CD4-positive, alpha-beta T cell treated with Interleukin-17A for 1 hour (primary cell): ENCODE measurements around the gene GCAT.

Experiments
- DNase-seq: peaks from one replicate; pipeline ENCODE4 v3.0.0-alpha.2; 2020

The GCAT gene

GRCh38 chr22:37807410-37808293 lies at the start of gene GCAT:
GCAT (plus strand) TSS chr22:37807934; CDS start chr22:37807968, 34 bp downstream.
- peak; percentile 92 for DNase-seq

- DNase-seq = no peak
Observed at GRCh38 chr22:37758694-37759093, 49.0 kb upstream of the GCAT start.

DNA sequence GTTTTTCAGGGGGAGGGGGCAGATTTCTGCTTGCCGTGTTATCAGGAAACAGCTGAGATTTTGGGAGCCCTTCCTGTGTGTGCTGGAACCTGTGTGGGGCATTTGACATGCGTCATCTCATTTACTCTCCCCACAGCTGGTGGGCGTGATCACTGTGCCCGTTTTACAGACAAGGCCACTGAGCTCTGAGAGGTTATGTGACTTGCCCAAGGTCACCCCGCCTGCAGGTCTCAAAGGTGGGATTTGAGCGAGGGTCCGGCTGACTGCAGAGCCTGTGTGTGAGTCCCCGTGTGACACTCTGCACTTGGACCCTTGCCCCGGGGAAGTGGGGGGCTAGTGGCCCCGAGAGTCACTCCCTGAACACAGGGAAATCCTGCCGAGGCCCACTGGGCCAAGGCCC lies 48.5 kb upstream of the GCAT start:
- no peak for DNase-seq

- DNase-seq = no peak
Observed at GRCh38 chr22:37760152-37760551, 47.6 kb upstream of the GCAT start.

GRCh38 chr22:37762389-37762836 lies 45.3 kb upstream of the GCAT start:
- no peak for DNase-seq

- DNase-seq = no peak
Observed at GRCh38 chr22:37763012-37763411, 44.7 kb upstream of the GCAT start.

DNA sequence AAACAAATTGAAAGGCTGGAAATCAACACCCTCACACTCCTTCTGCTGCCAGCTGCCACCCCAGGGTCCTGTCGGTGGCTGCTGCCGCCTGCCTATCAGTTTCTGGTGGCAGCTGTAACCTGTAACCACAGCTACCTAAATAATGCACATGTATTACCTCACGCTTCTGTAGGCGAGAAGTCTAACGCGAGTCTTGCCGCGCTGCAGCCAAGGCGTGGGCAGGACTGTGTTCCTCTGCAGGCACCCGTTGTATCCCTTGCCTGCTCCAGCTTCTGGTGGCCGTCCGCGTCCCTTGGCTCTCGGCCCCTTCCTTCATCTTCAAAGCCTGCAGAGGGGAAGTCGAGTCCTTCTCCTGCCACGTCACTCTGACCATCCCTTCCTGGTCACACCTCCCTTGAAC lies 44.1 kb upstream of the GCAT start:
- DNase-seq = no peak

- no peak for DNase-seq
Observed at GRCh38 chr22:37764622-37765021, 43.1 kb upstream of the GCAT start.

DNA sequence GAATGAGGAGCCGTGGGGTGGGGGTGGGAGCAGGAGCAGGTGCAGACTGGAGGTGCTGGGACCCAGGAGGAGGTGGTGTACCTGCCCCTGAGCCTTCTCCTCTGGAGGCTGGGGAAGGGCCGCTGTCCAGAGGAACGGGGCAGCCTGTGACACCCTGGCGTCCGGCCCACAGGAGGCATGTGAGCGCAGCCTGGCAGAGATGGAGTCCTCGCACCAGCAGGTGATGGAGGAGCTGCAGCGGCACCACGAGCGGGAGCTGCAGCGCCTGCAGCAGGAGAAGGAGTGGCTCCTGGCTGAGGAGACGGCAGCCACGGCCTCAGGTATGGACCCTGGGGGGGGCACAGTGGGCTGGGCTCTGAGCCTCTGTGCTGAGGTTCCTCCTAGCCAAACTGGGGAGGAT lies 42.2 kb upstream of the GCAT start:
- DNase-seq = no peak

DNA sequence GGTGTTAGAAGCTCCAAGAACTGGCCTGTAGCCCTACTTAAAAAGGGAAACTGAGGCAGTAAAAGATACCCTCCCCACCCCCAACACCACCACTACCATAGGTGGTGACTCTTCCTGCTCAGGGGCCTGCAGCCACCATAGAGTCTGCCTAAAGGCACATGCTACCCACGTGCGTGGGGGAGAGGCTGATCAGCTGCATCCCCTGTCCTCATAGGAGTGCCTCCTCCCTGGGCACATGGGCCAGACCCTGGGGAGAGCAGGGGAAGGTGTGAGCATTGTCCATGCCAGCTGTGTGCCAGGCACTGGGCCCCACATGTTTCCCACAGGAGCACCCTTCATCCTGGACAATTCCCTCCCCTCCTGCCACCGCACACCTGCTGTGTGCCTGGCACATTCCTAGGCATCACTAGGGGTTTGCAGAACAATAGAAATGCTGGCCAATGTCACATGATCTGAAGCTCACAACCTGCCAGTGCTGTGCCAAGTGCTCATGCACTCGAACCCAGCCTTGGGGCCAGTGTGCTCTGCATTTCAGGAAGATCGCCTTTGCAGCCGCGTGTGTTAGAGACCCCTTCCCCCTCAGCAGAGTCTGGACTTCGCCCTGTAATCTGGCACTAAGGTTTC lies 41.7 kb upstream of the GCAT start:
- DNase-seq = no peak

DNA sequence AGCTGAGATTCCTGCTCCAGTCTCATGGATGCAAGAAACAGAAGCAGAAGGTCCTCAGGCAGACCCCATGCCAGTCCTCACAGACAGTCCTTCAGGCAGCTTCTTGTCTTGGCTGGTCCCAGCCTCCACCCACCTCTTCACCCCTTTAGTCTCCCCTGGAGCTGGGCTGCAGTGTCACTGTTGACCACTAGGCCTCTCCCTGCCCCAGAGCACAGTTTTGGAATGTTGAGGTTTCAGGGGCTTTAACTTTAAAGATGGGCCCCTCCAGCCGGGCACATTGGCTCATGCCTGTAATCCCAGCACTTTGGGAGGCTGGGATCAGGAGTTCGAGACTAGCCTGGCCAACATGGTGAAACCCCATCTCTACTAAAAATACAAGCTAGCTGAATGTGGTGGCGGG lies 39.5 kb upstream of the GCAT start:
- no peak for DNase-seq

- DNase-seq = no peak
Observed at GRCh38 chr22:37769056-37769455, 38.7 kb upstream of the GCAT start.

- no peak for DNase-seq
Observed at GRCh38 chr22:37771081-37771480, 36.7 kb upstream of the GCAT start.

DNA sequence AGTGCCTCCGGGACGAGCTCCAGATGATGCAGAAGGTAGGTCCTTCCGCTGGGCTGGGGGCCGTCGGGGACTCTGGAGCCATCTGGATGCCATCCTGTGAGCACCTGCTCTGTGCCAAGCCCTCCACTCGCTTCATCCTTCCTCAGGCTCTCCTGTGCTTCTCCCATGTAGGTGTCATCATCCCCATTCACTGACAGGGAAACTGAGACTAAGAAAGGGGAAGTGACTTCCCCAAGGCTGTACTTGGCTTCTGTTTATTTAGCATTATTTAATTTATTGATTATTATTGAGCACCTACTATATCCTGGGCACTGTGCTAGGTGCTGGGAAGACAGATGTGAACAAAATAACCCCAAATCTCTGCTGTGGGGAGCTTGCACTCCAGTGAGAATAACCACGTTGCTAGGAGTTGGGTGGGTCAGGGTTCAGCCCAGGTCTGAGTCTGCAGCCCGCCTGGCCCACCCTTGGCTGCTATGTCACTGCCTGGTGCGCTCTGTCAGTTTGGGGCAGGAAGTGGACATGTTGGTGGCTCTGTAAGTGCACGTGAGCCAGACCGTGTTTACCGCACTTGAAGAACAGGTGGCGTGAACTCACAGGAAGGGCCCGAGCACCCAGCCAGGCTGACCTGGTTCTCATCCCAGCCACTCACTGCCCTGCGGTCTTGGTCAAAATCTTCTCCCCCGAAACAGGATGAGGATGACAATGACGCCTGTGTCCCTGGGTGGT lies 35.9 kb upstream of the GCAT start:
- DNase-seq = no peak

- no peak for DNase-seq
Observed at GRCh38 chr22:37774728-37775127, 33.0 kb upstream of the GCAT start.

DNA sequence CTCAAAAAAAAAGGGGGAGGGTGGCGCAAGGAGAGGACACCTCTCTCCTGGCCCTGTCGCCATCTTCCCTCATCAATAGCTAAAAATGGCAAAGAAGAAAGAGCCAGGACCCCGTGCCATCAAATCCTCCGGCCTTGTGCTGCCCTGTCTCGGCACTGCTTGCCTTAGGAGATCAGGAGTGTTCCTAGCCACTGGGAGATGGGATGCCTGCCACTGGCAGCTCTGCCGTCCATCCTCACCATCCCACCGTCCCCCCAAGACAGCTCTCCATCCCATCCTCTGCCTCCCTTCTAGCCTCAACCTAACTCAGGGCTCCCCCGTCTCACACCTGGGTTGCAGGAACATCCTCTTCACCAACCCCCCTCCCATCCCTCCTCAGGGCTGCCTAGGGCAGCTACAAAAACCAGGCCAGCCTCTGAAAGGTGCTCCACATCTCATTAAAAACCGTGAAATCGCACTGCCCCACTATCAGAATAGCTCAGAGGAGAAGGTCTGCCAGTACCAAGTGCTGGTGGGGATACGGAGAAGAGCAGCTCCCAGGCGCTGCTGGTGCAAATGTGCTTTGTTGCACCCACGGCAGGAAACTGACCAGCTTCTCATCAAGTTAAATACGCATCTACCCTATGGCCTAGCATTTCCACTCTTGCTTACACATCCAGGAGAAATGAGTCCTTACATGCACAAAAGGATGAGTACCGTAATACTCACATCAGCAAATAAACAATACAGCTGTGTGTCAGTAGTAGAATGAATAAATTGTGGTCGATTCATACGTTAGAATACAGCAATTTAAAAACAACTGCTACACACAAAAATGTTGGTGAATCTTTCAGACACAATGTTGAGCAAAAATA lies 31.7 kb upstream of the GCAT start:
- DNase-seq = no peak

DNA sequence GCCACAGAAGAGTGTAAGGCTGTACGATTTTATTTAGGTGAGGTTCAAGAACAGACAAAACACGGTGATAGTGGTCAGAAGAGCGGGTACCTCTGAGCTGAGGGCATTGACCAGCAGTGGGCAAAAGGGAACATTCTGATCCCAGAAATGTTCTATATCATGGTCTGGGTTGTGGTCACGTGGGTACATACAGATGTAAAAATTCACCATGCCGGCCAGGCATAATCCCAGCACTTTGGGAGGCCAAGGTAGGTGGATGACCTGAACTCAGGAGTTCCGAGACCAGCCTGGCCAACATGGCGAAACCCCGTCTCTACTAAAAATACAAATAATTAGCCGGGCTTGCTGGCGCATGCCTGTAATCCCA lies 31.1 kb upstream of the GCAT start:
- DNase-seq = no peak

DNA sequence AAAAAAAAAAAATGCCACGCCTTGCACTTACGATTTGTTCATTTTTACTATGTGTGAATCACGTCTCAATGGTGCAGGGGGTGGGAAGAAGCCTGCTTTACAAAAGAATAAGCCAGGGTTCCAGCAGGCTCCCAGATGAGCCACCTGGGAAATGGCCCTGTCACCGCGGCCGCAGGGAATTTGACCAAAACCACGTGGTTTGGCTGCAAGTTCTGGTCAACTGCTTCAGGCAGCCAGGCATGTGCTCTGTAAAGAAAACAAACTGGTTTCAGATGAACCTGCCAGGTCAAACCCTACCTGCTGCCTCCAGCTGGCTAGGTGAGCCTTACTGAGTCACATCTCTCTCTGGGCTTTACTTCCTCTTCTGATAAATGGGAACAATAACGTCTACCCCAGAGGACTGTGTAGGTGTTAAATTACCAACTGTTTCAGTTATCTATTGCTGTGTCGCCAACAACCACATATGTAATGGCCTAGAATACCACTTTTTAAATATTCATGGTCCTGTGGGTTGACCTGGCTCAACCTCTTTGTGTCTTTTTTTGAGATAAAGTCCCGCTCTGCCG lies 30.5 kb upstream of the GCAT start:
- DNase-seq = no peak

DNA sequence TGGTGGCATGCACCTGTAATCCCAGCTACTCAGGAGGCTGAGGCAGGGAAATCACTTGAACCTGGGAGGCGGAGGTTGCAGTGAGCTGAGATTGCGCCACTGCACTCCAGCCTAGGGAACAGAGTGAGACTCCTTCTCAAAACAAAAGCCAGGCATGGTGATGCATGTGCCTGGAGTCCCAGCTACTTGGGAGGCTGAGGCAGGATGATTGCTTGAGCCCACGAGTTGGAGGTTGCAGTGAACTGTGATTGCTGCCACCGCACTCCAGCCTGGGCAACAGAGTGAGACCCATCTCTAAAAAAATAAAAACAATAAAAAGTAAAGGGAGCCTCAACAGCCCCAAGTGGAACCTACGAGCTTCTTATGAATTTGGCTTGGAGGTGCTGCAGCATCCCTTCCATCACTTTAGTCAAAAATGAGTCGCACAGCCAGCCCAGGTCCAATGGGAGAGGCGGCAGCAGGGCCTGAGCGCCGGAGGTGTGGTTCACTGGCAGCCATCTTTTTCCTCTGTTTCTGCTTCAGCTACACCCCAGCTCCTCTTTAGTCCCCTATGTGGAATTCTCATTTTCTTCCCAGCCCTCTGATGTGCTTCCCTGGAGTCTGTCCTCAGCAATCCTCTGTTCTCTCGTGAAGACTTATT lies 29.2 kb upstream of the GCAT start:
- DNase-seq = no peak

- no peak for DNase-seq
Observed at GRCh38 chr22:37781434-37782059, 26.2 kb upstream of the GCAT start.
